ENCODE data around the gene ANKRD36C. TPM values are rescaled to one million over a fixed set of nuclear protein-coding genes. Genes with fewer than 3 reads are reported as not detected.
"Not testable (repeated sequence)": the region's sequence is repeated elsewhere in the genome, so short reads cannot be mapped to it uniquely, and the experiment has no call there.

ANKRD36C gene
- polyA plus RNA-seq, 1 donor, result 31.4 TPM

DNA sequence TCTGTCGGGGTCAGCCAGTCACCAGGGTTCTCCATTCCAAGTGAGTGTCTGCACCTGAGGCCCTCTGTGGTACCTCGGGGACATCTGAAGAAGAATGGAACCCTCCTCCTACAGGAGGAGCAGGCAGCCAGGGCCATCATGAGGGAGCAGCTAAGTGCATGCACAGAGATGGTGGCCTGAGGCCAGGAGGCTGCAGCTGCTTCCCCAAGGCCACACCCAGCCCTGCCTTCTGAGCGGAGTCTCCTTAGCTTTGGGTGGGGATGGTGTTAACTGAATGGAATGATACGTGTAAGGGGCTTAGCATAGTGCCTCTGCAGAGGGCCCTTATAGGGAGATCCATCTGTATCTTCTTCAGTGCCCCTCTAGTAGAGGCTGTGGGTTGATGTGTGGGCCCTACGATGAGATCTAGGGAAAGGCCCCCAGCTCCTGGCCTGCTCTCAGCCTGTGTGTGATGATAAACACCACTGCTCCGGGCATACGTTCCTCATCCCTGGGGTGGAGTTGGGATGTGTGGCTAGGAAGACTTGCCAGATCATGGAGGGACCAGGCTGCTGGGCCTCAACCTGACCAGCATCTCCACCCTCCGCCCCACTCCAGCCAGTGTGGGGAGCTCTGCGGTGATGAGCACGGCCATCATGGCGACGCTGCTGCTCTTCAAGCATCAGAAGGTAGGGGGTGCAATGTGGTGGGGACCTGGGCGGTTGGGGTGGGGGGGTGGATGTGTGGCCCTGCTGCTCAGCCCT lies 192.3 kb downstream of the ANKRD36C start:
- DNase-seq, result not testable (repeated sequence)

DNA sequence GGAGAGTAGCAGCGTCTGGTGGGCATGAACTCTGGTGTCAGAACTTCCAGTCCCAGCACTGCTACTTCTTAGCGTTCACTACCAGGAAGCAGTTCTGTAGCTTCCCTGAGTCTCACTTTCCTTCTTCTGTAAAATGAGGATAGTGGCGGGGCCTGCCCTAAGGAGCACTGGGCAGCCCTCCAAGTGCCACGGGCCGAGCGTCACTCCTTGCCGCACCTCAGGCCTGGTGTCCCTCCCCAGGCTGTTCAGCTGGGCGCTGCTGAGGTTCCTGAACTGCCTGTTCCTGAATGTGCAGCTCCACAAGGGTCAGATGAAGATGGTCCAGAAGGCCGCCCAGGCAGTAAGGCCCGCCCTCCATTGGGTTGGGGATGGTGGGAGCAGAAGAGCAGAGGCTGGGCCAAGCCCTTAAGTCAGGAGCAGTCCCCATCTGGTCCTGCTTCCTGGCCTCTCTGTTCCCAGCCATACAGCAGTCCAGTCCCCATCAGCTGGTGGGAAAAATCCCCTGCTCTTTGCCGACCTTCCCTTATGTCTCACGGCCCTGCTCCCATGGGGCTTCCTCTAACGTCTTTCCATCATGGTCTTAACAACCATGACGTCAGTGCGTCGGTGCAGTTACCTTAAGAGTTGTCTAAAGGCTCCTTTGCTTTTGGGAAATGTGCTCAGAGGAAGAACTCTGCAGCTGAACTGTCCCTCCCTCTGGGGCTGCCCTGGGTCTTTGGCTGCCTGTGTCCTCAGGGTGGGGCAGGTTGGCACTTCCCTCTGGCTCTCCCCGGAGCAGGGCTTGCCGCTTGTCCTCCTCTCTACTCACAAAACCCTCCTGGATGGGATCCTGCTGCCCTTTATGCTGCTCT lies 195.2 kb downstream of the ANKRD36C start:
- DNase-seq, result not testable (repeated sequence)

DNA sequence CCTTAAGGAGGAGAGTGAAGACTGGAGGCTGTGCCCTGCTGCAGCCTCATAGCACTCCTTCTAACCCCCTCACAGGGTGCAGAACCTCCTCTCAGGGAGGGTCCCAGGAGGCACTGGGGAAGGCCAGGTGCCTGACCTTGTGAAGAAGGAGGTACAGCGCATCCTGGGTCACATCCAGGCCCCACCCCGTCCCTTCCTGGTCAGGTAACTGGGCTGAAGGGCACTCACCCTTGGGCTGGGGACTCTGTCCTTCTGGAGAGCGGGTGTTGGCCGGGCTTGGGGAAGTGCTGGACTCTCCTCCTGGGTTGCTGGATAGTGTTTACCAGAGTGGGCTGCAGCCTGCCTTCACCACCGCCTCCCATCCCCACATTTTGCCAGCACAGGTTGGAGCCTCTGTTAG lies 197.7 kb downstream of the ANKRD36C start:
- DNase-seq, result not testable (repeated sequence)

DNA sequence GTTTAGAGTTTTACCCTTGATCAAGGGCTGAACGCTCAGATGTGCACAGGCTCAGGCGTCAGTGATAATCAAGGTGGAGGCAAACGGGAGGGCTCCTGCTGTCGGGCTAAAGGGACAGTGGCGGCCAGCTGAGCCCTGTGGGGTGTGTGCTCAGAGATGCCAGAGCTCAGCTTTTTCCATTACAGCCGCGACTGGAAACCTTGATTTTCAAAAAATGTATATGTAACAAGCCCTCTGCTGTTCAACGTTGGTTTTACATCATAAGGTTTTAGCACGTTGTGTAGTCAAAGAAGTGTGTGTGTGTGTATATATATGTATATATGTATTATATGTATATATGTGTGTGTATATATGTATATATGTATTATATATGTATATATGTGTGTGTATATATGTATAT lies 201.4 kb downstream of the ANKRD36C start:
- DNase-seq, result not testable (repeated sequence)

DNA sequence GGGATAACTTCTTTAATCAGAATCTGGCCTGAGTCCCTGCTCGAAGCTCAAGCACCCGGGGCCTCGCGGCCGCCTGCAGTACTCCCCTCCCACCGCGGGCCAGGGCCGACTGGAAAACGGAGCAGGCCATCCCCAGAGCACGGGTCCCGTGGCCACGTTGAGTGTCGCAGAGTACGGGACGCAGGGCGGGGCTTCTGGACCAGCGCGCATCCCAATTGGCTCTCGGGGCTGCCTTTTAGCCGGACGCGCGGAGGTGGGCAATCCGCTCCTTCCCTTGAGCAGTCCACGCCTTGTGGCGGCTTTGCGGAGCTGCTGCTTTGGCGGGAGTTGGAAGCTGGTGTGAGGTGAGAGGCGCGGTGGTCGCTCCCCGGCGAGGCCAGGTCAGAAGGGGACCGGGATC lies 202.2 kb downstream of the ANKRD36C start:
- DNase-seq, result not testable (repeated sequence)

DNA sequence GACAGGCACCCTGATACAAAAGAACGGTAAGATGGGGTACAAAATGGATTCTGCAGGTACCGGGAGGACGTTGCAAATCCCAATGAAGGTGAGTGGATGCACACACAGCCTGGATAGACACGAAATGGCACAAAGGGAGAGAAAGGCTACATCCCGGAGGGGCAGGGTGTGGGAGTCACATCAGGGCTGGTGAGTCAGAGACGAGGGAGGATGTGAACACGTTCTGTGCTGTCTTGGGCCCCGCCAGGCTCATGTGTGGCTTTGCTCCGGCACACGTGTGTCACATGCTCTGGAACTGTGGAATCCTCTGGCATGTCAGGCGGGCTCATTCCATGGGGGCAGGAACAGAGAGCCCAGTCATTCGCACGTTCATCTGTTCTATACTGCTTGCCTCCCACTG lies 203.0 kb downstream of the ANKRD36C start:
- DNase-seq, result not testable (repeated sequence)

Other genes starting within 250 kb of the ANKRD36C start
- gene GPAT2, start 43.1 kb upstream of the ANKRD36C start, polyA plus RNA-seq (ENCODE audit: insufficient read length), result 3.8 TPM
- 4.4 TPM for gene ADRA2B, start 124.7 kb upstream of the ANKRD36C start, polyA plus RNA-seq (ENCODE audit: insufficient read length)
- 0.18 TPM for gene ASTL, start 146.7 kb upstream of the ANKRD36C start, polyA plus RNA-seq (ENCODE audit: insufficient read length)
- gene DUSP2, start 153.6 kb upstream of the ANKRD36C start, polyA plus RNA-seq (ENCODE audit: insufficient read length), result 2.4 TPM
- 164 TPM for gene STARD7, start 217.0 kb upstream of the ANKRD36C start, polyA plus RNA-seq (ENCODE audit: insufficient read length)

All from left kidney (tissue), 2 donors.